ENCODE results near the gene RPS26.

GRCh38 chr12:56011509-56012090 is 30.1 kb upstream of the RPS26 start:
- TF ChIP-seq MYBL2 (CRISPR knock-in tag; IDR thresholded peaks at IDR 0.05) (no peak), MAX (CRISPR knock-in tag; IDR thresholded peaks at IDR 0.05) (no peak), TEAD4 (CRISPR knock-in tag; IDR thresholded peaks at IDR 0.05) (no peak), CTCF (IDR thresholded peaks at IDR 0.05) (no peak)
